Measurements from ENCODE around the gene PRAC1.

DNA sequence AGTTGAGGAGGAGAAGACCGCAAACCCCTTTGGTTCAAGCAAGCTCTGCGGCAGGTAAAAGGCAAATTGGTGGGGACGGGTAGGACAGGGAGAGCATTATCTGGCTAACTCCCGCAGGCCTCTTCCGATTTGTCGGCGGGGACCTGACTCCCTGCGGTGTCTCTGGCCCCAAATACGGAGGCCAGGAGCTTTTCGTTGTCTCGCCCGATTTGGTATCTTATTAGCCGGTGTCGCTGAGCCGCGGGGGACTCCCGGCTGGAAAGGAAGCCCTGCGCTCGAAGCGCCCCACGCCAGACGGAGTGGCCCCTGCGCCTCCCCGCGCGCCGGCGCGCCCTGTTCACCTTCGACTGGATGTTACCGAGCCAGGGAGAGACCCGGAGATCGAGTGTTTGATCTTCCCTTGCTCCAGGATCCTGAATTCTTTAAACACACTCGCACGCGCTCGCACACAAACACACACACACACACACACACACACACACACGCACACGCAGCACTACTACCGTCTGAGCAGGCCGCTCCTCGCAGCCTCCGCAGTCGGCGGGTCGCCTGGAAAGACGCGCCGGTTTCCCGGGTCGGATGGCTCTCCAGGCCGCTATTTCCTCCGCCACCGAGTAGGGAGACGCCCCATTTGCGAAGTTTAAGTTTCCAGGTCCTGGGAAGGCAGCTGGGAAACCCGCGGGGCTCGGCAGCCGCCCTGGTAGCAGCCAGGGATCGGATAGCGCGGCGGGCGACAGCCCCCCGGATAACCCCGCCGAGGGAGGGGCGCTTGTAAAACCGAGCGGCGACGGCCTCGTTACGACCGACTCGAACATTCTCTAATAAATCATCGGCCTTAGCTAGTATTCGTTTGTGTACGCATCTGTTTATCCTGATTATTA is 3.3 kb downstream of the PRAC1 start:
- TF ChIP-seq ZNF565 (CRISPR knock-in tag; conservative IDR thresholded peaks at IDR 0.05; ENCODE audit: low read depth) (no peak), ZNF70 (CRISPR knock-in tag; IDR thresholded peaks at IDR 0.05) (no peak)

All from SK-N-SH treated with all-trans-retinoic acid at 6 μM for 48 hours (cell line).